DND-41 (cell line): ENCODE data around the gene SYNE1.
A peak's percentile ranks its signal among the peaks of the same experiment; 100 is the strongest.

ENCODE experiments used
- CTCF ChIP-seq: IDR thresholded peaks from 2 replicates; pipeline ENCODE4 v1.5.1; 2012; ENCODE audit warnings: borderline replicate concordance, low read length, moderate library complexity, mild to moderate bottlenecking; ENCODE audit not compliant: poor library complexity, severe bottlenecking; ENCODE audit errors: extremely low read depth
- EZH2 ChIP-seq: IDR thresholded peaks from 3 replicates; pipeline ENCODE4 v1.6.1; 2012; ENCODE audit warnings: borderline replicate concordance, low read depth, mild to moderate bottlenecking, moderate library complexity, low read length, inconsistent platforms; ENCODE audit not compliant: severe bottlenecking

DNA sequence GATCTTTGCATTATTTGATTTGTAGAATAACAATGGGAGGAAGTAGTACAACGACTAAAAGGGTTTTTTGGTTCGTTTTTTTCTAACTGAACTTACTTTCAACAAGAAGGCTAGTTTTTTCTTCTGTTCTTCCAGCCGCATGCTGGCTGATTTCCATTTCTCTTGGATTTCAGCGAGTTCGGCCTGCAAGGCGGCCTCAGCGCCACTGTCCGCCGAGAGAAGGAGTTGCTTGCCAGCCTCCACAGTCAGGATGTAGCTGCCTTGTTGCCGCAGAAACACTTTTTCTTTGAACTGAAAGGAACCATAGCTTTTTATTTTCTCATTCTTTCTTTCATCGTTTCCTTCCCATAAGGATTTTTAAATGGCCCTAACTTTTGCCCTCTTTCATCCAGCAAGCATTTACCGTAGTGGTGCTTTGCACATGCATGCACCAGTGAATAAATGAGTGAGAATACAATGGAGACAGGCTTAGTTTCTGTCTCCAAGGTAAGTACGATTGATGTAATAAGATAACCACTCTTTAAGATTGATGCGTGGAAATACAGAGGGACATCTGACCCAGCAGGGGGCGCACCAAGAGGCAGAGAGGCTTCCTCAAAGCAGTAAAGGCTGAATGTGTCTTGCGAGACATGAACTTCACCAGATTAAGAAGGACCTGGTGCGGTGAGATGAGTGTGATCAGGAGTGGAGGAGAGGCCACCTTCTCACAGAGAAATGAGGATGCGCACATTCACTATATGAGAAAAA lies 430.9 kb downstream of the SYNE1 start:
- TF ChIP-seq CTCF (peak; percentile 49), EZH2 (no peak)
